SK-N-SH (cell line): ENCODE data around the gene SHC3.

Source experiments
- EZH2phosphoT487 ChIP-seq: fragments of 200-600 bp; sonication (generic); IDR thresholded peaks from 2 replicates; pipeline ENCODE4 v1.6.1; 2017; ENCODE audit warnings: low read depth, mixed run types, mild to moderate bottlenecking, antibody characterized with exemption, moderate library complexity, borderline replicate concordance
- JUND ChIP-seq: IDR thresholded peaks from 2 replicates; pipeline ENCODE4 v1.4.0; 2012
- POLR2AphosphoS5 ChIP-seq: IDR thresholded peaks from 2 replicates; pipeline ENCODE4 v1.6.1; 2012; ENCODE audit warnings: low read depth, low read length
- SMC3 ChIP-seq: IDR thresholded peaks from 2 replicates; pipeline ENCODE4 v1.6.1; 2012; ENCODE audit warnings: low read depth, low read length, improper control_type of control experiment
- TAF1 ChIP-seq: IDR thresholded peaks from 2 replicates; pipeline ENCODE4 v1.6.1; 2012; ENCODE audit warnings: low read depth, mild to moderate bottlenecking, low read length, moderate library complexity, borderline replicate concordance
- TCF12 ChIP-seq: IDR thresholded peaks from 2 replicates; pipeline ENCODE4 v1.4.0; 2012
- TF ChIP-seq, protein P1 (sequence below): fragments of 200-600 bp; sonication (generic); IDR thresholded peaks from 2 replicates; pipeline ENCODE4 v1.6.1; 2017; ENCODE audit warnings: antibody characterized with exemption, mild to moderate bottlenecking, moderate library complexity

DNA sequence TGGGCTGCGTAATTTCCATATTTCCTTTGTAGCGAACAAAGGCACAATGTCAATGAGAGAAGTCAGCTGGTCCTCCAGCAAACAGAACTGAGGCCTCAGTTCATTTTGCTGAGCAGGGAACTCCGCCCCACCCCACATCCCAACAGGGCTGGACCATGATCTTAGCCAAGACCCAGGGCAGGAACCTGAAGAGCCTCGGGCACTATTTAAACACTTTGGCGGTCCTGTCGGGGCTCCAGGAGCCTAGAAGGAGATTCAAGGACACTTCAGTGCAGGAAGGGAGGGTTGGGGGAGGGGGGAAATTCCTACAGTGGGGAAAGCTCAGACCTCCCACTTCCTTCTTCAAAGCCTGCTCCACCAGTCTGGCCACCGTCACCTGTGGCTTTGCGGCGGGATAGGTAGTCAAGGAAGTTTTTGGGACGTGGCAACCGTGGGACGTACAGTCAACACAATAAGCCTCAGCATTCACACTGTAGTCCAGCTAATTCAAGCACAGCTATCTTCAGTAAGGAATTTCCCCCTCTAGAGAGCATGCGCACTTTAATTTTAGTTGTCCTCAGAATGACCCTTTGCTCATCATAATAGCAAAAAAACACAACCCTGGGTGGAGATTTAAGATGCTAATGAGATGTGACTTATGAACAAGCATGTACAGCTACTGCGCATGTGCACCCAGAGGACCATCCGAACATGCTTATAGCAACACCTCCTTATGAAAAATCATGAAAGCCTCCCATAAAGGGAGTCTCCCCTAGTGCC, 156.4 kb downstream of the SHC3 start:
- TF ChIP-seq, protein P1, sequence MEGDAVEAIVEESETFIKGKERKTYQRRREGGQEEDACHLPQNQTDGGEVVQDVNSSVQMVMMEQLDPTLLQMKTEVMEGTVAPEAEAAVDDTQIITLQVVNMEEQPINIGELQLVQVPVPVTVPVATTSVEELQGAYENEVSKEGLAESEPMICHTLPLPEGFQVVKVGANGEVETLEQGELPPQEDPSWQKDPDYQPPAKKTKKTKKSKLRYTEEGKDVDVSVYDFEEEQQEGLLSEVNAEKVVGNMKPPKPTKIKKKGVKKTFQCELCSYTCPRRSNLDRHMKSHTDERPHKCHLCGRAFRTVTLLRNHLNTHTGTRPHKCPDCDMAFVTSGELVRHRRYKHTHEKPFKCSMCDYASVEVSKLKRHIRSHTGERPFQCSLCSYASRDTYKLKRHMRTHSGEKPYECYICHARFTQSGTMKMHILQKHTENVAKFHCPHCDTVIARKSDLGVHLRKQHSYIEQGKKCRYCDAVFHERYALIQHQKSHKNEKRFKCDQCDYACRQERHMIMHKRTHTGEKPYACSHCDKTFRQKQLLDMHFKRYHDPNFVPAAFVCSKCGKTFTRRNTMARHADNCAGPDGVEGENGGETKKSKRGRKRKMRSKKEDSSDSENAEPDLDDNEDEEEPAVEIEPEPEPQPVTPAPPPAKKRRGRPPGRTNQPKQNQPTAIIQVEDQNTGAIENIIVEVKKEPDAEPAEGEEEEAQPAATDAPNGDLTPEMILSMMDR, result no peak
- TF ChIP-seq EZH2phosphoT487, result no peak
- no peak for TF ChIP-seq JUND
- no peak for TF ChIP-seq TAF1
- TF ChIP-seq SMC3, result no peak
- TF ChIP-seq POLR2AphosphoS5, result no peak
- no peak for TF ChIP-seq TCF12
